ENCODE results near the gene TRIP6.

The TRIP6 gene

GRCh38 chr7:100823534-100823933 lies 43.7 kb upstream of the TRIP6 start:
- TF ChIP-seq CTCF (conservative IDR thresholded peaks at IDR 0.05; ENCODE audit: control insufficient read depth, insufficient read depth, low read depth, low read length) = no peak
- no peak overlapping the region for H3K4me3 ChIP-seq (ENCODE audit: control insufficient read depth, low read depth, low read length)
- no peak for DNase-seq (ENCODE audit: low read depth)

GRCh38 chr7:100824499-100825214 lies 42.5 kb upstream of the TRIP6 start:
- DNase-seq (ENCODE audit: low read depth) = no peak
- peak overlapping the region; percentile 64 for H3K4me3 ChIP-seq (ENCODE audit: control insufficient read depth, low read depth, low read length)
- TF ChIP-seq CTCF (conservative IDR thresholded peaks at IDR 0.05; ENCODE audit: control insufficient read depth, insufficient read depth, low read depth, low read length) = no peak

- no peak for DNase-seq (ENCODE audit: low read depth)
- H3K4me3 ChIP-seq (ENCODE audit: control insufficient read depth, low read depth, low read length) = peak overlapping the region; percentile 64
- no peak for TF ChIP-seq CTCF (conservative IDR thresholded peaks at IDR 0.05; ENCODE audit: control insufficient read depth, insufficient read depth, low read depth, low read length)
Measured at GRCh38 chr7:100825215-100825671, 41.9 kb upstream of the TRIP6 start.

GRCh38 chr7:100825751-100826513 lies 41.3 kb upstream of the TRIP6 start:
- peak overlapping the region; percentile 64 for H3K4me3 ChIP-seq (ENCODE audit: control insufficient read depth, low read depth, low read length)
- peak; percentile 29 for TF ChIP-seq CTCF (conservative IDR thresholded peaks at IDR 0.05; ENCODE audit: control insufficient read depth, insufficient read depth, low read depth, low read length)
- DNase-seq (ENCODE audit: low read depth) = peak; percentile 57

GRCh38 chr7:100826514-100827329 lies 40.5 kb upstream of the TRIP6 start:
- TF ChIP-seq CTCF (conservative IDR thresholded peaks at IDR 0.05; ENCODE audit: control insufficient read depth, insufficient read depth, low read depth, low read length) = no peak
- peak overlapping the region; percentile 64 for H3K4me3 ChIP-seq (ENCODE audit: control insufficient read depth, low read depth, low read length)
- DNase-seq (ENCODE audit: low read depth) = no peak
